GM20431 (cell line): ENCODE data around the gene SRCAP.

Source experiments
- in situ Hi-C: fragments of 300-500 bp; cut with MseI, MboI; formaldehyde crosslinking; loops from one replicate; pipeline ENCODE4 v1.15.0; 2020; ENCODE audit warnings: low sequenced_read_pairs; ENCODE audit not compliant: unreplicated experiment

SRCAP gene

GRCh38 chr16:30748634-30749445 lies 49.9 kb downstream of the SRCAP start:
- in situ Hi-C loops, result no loop called here

- in situ Hi-C loops, result no loop called here
Observed at GRCh38 chr16:30750201-30750600, 51.2 kb downstream of the SRCAP start.

GRCh38 chr16:30750876-30751465 lies 52.0 kb downstream of the SRCAP start:
- in situ Hi-C loops, result no loop called here

- in situ Hi-C loops, result no loop called here
Observed at GRCh38 chr16:30753596-30753995, 54.6 kb downstream of the SRCAP start.

DNA sequence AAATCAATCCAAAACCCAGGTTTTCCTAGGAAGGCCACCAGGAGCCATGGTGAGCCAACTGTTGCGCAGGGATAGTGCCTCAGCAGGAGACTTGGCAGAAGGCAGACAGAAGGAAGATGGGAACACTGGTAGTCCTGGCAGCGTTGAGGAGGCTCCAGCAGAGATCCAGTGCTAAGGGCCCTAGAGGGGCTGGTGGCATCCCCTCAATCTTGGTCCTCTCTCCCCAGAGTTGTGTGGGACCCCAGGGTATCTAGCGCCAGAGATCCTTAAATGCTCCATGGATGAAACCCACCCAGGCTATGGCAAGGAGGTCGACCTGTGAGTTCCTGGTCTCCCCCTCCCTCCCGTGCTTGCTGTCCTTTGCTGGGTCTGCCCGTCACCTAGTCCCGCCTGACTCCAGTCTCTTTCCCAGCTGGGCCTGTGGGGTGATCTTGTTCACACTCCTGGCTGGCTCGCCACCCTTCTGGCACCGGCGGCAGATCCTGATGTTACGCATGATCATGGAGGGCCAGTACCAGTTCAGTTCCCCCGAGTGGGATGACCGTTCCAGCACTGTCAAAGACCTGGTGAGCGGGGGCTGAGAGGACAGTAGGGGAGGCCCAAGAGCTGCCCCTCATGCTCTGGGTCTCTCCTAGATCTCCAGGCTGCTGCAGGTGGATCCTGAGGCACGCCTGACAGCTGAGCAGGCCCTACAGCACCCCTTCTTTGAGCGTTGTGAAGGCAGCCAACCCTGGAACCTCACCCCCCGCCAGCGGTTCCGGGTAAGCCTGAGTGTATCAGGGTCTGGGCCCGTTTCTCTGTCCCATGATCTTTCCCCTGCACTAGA lies 57.2 kb downstream of the SRCAP start:
- in situ Hi-C loops, result no loop called here

GRCh38 chr16:30756781-30757100 lies 57.8 kb downstream of the SRCAP start:
- in situ Hi-C loops, result no loop called here

- in situ Hi-C loops, result no loop called here
Observed at GRCh38 chr16:30757316-30757715, 58.3 kb downstream of the SRCAP start.

DNA sequence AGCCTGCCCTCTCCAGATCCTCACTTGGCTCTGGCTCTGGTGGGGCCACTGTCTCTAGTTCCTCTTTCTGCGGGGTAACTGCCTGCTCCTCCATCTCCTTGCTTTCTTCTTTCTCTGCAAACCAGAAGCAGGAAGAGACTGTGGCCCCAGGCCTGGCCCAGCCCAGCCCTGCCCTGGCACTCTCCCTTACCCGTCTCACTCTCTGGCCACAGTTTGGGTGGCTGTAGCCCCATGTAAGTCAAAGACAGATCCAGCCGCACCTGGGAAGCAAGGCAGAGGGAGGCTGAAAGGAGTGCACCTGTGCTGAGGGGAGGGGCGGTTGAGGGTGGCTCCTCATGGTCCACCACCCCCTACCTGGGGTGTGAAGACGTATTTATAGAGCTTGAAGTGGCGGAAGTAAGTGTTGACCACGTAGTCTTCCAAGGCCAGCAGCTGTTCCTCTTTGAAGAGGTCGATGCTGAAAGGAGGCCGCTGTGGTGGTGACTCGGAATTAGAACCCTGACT lies 60.1 kb downstream of the SRCAP start:
- in situ Hi-C loops, result no loop called here

DNA sequence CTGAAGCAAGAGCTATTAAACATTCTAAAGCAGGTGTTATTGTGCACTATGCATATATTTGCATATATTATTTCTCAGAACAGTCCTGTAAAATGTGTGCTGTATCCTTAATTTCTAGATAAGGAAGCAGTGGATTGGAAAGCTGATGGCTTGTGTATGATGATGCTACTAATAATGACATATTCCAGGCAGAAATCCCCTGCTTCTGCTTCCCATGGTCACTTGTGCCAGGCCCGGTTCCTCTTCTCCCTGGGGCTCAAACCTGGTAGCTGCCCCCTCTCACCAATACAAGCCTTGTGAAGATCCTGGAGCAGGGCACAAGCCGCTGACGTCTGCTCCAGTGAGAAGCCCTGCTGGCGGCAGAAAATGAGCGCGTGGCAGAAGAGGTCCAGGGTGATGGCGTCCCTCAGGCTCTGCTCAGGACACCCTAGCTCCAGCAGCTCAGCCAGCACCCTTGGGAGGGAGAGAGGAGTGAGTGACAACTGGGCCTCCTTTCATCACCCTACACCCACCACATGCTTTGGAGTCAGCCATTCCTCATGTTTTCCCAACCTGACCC lies 61.1 kb downstream of the SRCAP start:
- in situ Hi-C loops, result no loop called here

GRCh38 chr16:30760577-30761426 lies 61.8 kb downstream of the SRCAP start:
- in situ Hi-C loops, result no loop called here

GRCh38 chr16:30761427-30761927 lies 62.5 kb downstream of the SRCAP start:
- in situ Hi-C loops, result no loop called here

- in situ Hi-C loops, result no loop called here
Observed at GRCh38 chr16:30761928-30762902, 63.2 kb downstream of the SRCAP start, which contains the start of the genes CFAP119 and RNF40. Gene CFAP119, minus strand, starts transcription at chr16:30762062. Its CDS starts 314 bp downstream, at chr16:30761748. Gene RNF40, plus strand, starts transcription at chr16:30762322. Its CDS starts 224 bp downstream, at chr16:30762546.

DNA sequence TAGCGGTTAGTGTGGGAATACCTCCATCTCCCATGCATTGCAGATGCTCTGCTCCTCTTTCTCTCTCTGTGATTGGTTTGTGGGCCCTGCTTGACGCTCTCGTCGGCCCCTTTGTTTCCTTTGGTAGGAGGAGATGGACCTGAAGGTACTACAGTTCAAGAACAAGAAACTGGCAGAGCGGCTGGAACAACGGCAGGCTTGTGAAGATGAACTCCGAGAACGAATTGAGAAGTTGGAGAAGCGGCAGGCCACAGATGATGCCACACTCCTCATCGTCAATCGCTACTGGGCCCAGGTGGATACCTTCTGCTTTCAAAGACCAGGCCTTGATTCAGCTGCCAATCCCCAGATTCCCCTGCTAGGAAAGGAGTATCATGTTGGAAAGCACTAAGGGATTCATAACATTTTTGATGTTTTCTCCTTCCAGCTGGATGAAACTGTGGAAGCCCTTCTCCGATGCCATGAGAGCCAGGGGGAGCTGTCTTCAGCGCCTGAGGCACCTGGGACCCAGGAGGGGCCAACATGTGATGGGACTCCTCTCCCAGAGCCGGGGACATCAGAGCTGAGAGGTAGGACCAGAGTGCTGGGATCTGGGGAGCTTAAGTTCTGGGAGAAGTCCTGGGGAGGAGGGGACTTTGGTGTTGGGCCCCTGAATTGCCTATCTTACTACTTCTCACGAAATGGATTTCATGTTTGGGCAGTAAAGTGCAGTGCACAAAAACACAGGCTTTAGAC lies 64.2 kb downstream of the SRCAP start:
- in situ Hi-C loops, result no loop called here

GRCh38 chr16:30764086-30764485 lies 65.1 kb downstream of the SRCAP start:
- in situ Hi-C loops, result no loop called here

DNA sequence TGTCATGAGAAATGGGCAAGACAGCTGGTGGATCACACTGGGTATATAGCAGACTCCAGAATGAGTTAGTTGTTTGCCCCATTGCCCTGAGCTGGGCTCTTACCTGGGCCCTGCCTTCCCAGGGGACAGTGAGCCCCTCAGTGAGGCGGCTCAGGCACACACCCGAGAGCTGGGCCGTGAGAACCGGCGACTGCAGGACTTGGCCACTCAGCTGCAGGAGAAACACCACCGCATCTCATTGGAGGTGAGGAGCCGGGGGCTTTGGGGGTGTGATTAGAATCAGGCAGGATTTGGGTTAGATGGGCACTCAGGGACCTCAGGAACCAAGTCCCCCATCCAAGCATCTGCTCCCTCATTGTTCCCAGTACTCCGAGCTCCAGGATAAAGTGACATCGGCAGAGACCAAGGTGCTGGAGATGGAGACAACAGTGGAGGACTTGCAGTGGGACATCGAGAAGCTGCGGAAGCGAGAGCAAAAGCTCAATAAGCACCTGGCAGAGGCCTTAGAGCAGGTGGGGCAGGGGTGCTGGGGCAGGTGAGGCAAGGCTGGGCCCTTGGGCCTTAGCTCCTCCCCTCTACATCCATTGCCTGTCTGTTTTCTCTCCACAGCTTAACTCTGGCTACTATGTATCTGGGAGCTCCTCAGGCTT lies 66.0 kb downstream of the SRCAP start:
- in situ Hi-C loops, result no loop called here

- in situ Hi-C loops, result no loop called here
Observed at GRCh38 chr16:30766206-30766932, 67.4 kb downstream of the SRCAP start.
